DND-41 (cell line): ENCODE data around the gene HIVEP1.

Experiments
- ATAC-seq: fragments of 200-7000 bp; cut with Tn5 transposase; 3 replicates; pipeline ENCODE4 v1.9.1; 2021; ENCODE audit warnings: low read depth; ENCODE audit not compliant: insufficient read depth
- DNase-seq: peaks from one replicate; pipeline ENCODE4 v3.0.0-alpha.2; 2020
- H2AFZ ChIP-seq: 2 replicates; pipeline ENCODE4 v1.6.0; 2012; ENCODE audit warnings: low read depth, low read length
- H3K27ac ChIP-seq: 2 replicates; pipeline ENCODE4 v1.5.1; 2012; ENCODE audit warnings: low read length, inconsistent platforms
- H3K27me3 ChIP-seq: fragments of 200-600 bp; sonication (generic); 2 replicates; pipeline ENCODE4 v1.6.0; 2012; ENCODE audit warnings: low read length, mild to moderate bottlenecking, inconsistent platforms; ENCODE audit not compliant: insufficient read depth, poor library complexity
- H3K36me3 ChIP-seq: 2 replicates; pipeline ENCODE4 v1.5.1; 2012; ENCODE audit warnings: low read length, inconsistent platforms; ENCODE audit not compliant: insufficient read depth
- H3K4me1 ChIP-seq: 2 replicates; pipeline ENCODE4 v1.5.1; 2012; ENCODE audit warnings: mild to moderate bottlenecking, low read length; ENCODE audit not compliant: insufficient read depth
- H3K4me2 ChIP-seq: 2 replicates; pipeline ENCODE4 v1.6.0; 2012; ENCODE audit warnings: mild to moderate bottlenecking, moderate library complexity, low read length, inconsistent platforms; ENCODE audit not compliant: insufficient read depth
- H3K4me3 ChIP-seq, 2 experiments: fragments of 200-600 bp in 1 of 2; shearing (Covaris generic) in 1 of 2; 2 replicates each; pipeline ENCODE4 v1.5.1; 2012 to 2016; ENCODE audit warnings: inconsistent platforms in 2 of 2, low read length in 2 of 2, mild to moderate bottlenecking in 2 of 2, low read depth in 1 of 2, moderate library complexity in 1 of 2
- H3K79me2 ChIP-seq: 2 replicates; pipeline ENCODE4 v1.6.0; 2012; ENCODE audit warnings: low read length, inconsistent platforms; ENCODE audit not compliant: insufficient read depth
- H3K9ac ChIP-seq: 2 replicates; pipeline ENCODE4 v1.6.0; 2012; ENCODE audit warnings: low read depth, mild to moderate bottlenecking, inconsistent platforms, low read length, moderate library complexity
- H3K9me3 ChIP-seq: 2 replicates; pipeline ENCODE4 v1.5.1; 2012; ENCODE audit warnings: low read length, moderate library complexity, mild to moderate bottlenecking, inconsistent platforms; ENCODE audit not compliant: insufficient read depth, severe bottlenecking
- H4K20me1 ChIP-seq: 2 replicates; pipeline ENCODE4 v1.6.0; 2012; ENCODE audit warnings: low read length; ENCODE audit not compliant: insufficient read depth
- EZH2 ChIP-seq: IDR thresholded peaks from 3 replicates; pipeline ENCODE4 v1.6.1; 2012; ENCODE audit warnings: borderline replicate concordance, low read depth, mild to moderate bottlenecking, moderate library complexity, low read length, inconsistent platforms; ENCODE audit not compliant: severe bottlenecking
- TF ChIP-seq, protein P1 (sequence below): IDR thresholded peaks from 2 replicates; pipeline ENCODE4 v1.5.1; 2012; ENCODE audit warnings: borderline replicate concordance, low read length, moderate library complexity, mild to moderate bottlenecking; ENCODE audit not compliant: poor library complexity, severe bottlenecking; ENCODE audit errors: extremely low read depth

Gene HIVEP1

DNA sequence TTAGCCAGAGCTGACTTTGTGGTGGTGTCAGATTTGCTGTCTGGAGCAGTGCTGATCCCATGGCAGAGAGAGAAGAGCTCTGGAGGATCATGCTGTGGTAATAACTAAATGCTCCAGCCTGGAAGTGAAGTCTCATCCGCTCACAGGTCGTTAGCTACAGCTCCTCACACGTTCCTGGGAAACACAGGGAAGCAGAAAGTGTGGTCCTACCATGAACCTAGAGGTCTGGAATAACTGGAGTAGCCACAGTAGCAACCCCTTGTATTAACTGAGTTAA, 2.7 kb downstream of the HIVEP1 start:
- Histone ChIP-seq H3K4me3 (no peak overlapping the region), H3K4me1 (peaks cover 20% of the 10 kb centered on the region), H3K79me2 (no peaks in the 10 kb centered on the region), H3K27me3 (peaks cover 27% of the 10 kb centered on the region), H3K9me3 (no peaks in the 10 kb centered on the region), H4K20me1 (peaks cover 21% of the 10 kb centered on the region), H3K9ac (no peak overlapping the region), H3K4me2 (no peak overlapping the region), H2AFZ (no peak overlapping the region), H3K27ac (no peak overlapping the region), H3K36me3 (peaks cover 3% of the 10 kb centered on the region; the same call in 1 of the 2 replicates)
- no peak for ATAC-seq
- TF ChIP-seq, protein P1, sequence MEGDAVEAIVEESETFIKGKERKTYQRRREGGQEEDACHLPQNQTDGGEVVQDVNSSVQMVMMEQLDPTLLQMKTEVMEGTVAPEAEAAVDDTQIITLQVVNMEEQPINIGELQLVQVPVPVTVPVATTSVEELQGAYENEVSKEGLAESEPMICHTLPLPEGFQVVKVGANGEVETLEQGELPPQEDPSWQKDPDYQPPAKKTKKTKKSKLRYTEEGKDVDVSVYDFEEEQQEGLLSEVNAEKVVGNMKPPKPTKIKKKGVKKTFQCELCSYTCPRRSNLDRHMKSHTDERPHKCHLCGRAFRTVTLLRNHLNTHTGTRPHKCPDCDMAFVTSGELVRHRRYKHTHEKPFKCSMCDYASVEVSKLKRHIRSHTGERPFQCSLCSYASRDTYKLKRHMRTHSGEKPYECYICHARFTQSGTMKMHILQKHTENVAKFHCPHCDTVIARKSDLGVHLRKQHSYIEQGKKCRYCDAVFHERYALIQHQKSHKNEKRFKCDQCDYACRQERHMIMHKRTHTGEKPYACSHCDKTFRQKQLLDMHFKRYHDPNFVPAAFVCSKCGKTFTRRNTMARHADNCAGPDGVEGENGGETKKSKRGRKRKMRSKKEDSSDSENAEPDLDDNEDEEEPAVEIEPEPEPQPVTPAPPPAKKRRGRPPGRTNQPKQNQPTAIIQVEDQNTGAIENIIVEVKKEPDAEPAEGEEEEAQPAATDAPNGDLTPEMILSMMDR, result no peak
- TF ChIP-seq EZH2, result no peak
- no peak for DNase-seq

DNA sequence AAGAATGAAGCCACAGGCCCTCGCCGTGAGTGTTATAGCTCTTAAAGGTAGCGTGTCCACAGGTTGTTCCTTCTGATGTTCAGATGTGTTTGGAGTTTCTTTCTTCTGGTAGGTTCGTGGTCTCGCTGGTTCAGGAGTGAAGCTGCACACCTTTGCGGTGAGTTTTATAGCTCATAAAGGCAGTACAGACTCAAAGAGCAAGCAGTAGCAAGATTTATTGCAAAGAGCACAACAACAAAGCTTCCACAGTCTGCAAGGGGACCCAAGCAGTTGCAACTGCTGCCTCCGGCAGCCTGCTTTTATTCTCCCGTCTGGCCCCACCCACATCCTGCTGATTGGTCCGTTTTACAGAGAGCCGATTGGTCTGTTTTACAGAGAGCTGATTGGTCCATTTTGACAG, 5.2 kb downstream of the HIVEP1 start:
- Histone ChIP-seq H3K79me2 (no peaks in the 10 kb centered on the region), H3K4me3 (no peak overlapping the region), H3K27ac (no peak overlapping the region), H3K9me3 (no peaks in the 10 kb centered on the region), H3K27me3 (peaks cover 15% of the 10 kb centered on the region), H3K9ac (no peak overlapping the region), H3K4me1 (peaks cover 9% of the 10 kb centered on the region), H3K36me3 (peaks cover 3% of the 10 kb centered on the region; the same call in 1 of the 2 replicates), H3K4me2 (no peak overlapping the region), H2AFZ (no peak overlapping the region), H4K20me1 (peaks cover 16% of the 10 kb centered on the region; the same call in 1 of the 2 replicates)
- DNase-seq (peak; percentile 10), ATAC-seq (no peak)
- TF ChIP-seq EZH2, result no peak
- TF ChIP-seq, protein P1, result no peak

DNA sequence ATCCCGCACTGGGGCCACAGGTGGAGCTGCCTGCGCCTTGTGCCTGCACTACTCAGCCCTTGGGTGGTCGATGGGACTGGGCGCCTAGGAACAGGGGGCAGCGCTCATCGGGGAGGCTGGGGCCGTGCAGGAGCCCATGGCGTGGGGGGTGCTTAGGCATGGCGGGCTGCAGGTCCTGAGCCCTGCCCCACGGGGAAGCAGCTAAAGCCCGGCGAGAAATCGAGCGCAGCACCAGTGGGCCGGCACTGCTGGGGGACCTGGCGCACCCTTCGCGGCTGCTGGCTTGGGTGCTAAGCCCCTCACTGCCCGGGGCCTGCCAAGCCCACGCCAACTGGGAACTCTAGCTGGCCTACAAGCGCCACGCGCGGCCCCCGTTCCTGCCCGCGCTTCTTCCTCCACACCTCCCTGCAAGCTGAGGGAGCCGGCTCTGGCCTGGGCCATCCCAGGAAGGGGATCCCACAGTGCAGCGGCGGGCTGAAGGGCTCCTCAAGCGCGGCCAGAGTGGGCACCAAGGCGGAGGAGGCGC, 5.8 kb downstream of the HIVEP1 start:
- Histone ChIP-seq H3K27ac (no peak overlapping the region), H3K9me3 (no peaks in the 10 kb centered on the region), H4K20me1 (peaks cover 16% of the 10 kb centered on the region; the same call in 1 of the 2 replicates), H3K4me1 (peaks cover 4% of the 10 kb centered on the region), H2AFZ (no peak overlapping the region), H3K9ac (no peak overlapping the region), H3K27me3 (peaks cover 10% of the 10 kb centered on the region), H3K4me2 (no peak overlapping the region), H3K4me3 (no peak overlapping the region), H3K79me2 (no peaks in the 10 kb centered on the region), H3K36me3 (peaks cover 3% of the 10 kb centered on the region; the same call in 1 of the 2 replicates)
- TF ChIP-seq, protein P1, result no peak
- TF ChIP-seq EZH2, result no peak
- ATAC-seq, result no peak
- DNase-seq, result no peak
